AML-193 (cell line): ENCODE measurements around the gene RAD51B.

ENCODE experiments used
- DNase-seq, 2 experiments: peaks; one replicate each; lab custom pipeline; 2025; lab: John Stamatoyannopoulos, UW

Gene RAD51B

DNA sequence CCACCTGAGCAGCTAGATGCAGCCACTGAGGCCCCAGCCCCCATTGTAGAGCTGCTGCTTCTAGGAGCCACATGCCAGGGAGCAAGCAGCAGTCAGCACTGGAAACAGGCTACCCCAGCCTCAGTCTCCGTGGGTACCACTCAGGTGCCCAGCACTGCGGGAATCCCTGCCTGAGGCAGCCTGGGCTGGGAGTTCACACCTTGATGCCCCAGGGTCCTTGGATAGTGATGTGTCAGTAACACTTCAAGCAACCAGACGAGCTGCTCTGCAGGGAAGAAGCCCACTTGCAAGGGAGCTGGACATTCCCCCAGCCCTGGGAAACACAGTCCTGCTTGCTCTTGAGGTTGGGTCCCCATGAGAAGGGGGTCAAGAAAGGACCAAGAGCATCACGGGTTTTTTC, 882.6 kb downstream of the RAD51B start:
- DNase-seq = no peak

DNA sequence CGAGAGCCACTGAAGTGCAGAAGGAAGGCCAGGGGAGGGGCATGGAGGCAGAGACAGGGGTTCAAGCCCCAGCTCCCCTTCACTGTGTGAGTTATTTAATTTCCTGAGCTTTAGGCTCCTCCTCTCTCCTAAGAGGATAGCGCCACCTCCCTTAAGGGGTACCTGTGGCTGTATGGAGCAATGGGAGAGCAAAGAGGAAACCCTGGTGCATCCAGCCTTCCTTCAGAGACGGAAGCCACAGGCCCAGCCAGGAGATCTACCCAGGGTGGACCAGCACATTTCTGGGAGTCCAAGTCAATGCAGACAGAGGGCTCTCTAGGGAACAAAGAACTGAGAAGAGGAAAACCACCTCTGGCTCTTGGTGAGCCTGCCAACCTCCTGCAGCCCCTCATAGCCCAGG, 883.0 kb downstream of the RAD51B start:
- DNase-seq = no peak

DNA sequence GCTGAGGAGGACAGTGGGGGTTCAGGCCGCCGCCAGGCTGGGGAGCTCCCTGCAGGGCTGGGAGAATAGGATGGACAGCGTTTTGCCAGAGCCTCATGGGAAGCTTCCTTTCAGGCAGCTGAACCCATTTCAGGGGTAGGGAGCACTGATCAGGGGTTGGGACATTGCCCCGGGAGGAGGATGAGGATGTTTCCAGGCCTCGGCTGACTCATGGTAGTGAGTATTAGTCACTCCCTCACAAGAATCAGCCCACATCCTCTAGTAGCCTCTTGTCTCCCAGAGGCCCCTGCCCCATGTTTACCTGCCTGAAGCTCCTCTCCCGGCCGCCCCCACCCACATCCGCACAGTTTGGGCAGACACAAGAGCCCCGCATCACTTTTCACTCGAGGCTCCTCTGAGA, 883.5 kb downstream of the RAD51B start:
- DNase-seq = no peak

DNA sequence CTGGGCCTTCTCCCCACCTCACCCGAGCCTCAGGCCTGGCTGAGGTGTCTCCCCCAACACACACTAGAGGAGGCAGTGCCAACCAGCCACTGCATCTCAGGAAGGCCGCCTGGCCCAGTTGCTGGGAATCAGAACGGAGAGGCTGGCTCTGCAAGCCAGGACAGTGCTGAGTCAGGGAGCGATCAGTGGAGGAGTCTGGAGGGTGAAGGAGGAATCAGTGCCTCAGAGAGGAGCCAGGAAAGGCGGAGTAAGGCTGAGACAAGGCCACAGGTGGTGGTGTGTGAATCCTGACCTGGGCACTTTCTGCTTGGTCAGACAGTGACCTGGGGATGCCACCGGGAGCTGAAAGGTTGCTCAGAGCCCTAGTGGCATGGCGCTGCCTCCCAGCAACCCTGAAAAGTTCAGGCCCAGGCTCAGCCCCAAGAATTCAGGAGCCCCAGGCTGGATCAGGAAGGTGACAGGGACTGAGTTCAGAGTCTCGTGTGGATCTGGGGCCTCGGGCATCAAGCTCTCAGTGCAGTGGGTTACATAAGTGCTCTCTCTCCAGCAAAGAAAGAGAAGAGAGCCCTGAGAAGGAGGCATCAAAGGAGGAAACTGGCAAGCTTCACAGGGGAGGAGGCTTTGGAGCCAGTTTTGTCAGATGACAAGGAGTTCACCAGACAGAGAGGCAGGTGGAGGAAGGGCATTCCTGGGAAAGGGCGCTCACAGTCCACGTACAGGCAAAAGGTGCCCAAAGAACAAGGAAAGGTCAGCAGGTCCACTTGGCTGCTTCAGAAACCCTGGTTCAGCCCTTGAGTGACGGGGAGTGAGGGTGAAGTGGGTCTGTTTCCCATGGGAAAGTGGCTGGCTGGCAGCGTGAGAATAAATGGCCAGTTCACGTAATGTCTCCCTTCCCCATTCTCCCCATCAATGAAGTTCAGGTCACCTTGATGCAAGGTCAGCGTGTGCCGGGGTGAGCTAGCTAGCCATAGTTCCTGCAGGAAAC, 885.4 kb downstream of the RAD51B start:
- no peak for DNase-seq

DNA sequence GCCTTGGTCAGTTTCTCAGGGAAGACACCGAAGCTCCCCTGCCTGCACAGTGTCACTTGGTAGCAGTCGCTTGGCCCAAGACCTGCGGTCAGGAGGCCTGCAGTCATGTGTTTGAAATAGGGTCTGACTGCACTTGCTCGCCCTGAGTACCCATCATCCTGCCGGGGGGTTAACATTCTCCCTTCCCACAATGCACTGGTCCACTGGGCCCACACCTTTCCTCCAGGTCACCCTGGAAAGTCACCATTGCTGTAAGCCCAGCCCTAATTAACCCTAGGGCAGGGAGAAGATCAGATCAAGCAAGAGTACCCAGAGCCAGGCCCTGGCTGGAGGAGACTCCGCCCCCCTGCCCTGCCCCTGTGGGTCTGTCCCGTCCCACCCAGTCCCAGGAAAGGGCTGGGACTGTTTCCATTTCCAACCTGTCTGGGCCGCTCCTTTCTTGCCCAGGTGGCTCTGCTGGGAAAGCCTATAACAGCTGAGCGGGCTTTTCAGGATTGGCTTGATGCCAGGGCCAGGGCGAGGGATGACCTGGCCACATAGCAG, 886.2 kb downstream of the RAD51B start:
- no peak for DNase-seq

DNA sequence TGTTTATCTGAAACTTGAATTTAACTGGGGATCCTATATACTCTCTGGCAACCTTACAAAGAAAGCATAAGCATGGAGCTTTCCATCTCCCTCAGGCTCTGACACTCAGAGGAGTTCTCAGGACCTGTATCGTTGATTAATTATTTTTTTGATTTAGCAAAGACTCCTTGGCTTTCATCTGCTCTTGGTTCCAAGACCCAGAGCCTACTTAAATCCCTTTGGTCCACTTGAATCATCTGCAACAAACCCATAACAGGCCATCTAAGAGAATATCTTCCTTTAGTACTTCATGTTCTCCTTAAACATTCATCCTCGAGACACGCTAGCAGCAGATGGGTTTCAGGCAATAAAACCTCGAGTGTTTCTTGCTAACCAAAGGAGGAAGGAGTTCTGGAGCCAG, 887.9 kb downstream of the RAD51B start:
- DNase-seq = no peak

DNA sequence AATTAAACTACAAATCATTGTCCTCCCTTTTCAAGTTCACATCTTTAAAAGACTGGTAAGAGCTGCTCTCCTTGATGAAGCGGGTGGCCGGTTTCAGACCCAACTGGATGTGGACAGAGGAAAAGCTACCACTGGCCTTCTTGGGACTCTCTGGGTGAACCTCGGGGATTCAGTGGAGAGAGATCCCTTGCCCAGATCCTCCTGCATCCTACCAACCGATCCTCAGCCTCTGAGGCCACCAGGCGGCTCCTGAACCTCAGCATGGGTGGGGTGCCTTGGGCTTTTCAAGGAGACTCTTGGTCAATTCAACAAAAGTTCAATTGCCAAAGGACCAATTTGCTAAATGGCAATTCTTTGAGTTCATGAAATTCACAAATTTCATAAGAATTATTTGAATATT, 888.8 kb downstream of the RAD51B start:
- DNase-seq = no peak

DNA sequence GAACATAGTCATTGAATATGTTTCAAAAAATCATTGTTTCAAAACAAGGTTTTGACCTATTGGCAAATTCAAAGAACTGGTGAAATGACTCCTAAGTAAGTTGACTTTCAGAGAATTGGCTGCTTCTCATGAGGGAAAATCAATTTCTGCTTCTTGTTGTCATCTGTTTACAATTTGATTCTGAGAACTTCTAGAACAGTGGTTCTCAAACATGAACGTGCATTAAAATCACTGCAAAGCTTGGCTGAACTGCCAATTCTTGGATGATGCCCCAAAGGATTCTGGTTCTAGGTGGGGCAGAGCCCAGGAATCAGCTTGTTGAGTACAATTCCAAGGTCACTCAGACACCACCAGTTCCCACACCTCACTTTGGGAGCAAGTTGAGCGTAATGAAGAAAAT, 889.4 kb downstream of the RAD51B start:
- DNase-seq = no peak

DNA sequence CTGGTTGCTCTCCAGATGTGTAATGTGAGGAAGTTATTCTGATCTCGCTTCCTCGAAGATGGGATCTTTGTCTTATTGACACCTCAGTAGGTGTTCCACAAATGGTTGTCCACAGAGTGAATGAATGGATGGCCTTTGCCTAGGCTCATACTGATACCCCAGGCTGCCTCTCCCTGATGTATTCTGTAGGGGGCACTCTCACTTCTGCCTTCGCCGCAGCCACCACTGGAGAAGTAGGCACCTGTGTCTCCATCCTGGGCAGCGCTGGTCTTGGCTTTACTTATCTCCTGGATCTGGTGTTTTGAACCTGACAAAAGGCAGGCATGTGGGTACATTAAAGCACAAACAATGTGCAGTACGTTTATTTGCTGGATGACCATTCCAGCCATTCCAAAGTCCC, 891.2 kb downstream of the RAD51B start:
- DNase-seq = no peak

DNA sequence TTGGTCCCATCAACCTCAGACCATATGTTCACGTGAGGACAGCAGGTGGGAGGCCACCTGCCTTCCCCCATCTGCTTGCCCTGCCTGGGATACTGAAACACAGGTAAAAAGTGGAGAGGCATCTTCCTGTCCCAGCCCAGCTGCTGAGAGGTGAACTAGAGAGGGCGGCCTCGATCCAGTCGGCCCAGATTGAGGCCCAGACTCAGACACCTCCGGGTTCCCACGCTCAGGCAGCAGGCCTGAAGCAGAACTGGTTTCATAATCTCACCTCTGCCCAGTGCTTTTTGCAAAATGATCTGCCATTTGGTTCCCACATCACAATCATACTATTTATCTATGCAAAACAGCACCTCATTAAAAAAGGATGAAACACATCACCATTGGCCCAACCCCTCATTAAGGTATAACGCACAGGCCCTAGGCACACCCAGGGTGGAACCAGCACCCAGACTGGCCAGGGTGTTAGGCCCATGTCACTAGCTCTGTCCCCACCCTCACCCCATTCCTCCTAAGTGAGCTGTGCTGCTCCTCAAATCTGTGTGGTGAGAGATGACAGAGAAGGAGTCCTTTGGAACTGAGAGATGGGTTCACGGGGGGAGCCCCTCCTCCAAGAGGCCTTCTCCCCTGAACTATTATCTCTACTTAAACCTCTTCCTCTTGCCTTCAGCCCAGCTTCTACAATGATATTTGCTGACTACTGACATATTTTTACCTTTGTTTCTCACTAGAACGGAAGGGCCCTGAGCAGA, 892.2 kb downstream of the RAD51B start:
- DNase-seq = no peak

DNA sequence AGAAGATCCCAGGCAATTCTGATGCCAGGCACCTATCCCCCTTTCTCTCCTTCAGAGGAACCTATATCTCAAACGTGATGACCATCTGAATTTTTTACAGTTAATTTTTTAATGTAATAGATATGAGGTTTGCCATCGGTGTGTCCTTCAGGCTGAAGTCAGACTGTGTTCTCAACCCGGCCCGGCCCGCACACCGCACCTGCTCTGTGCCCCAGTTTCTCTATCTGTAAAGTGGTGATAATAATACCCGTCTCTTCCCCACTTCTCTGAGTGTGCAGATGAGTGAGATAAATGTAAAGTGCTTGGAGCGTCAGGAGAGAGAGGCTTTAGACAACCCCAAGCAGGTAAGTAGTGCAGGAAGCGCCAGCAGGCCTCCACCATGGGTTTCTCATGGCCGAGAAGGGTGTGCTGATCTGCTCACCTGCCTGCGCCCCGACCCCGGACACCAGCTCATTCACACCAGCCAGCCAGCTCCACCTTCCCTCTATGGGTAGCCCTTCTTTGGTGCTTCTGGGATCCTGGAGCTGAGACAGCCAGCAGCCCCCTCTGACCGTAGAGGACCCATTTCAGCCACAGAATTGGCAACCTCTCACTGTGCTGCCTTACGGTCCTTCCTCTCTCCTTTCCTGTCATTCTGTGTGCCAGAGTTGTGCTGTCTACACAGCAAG, 893.3 kb downstream of the RAD51B start:
- no peak for DNase-seq

DNA sequence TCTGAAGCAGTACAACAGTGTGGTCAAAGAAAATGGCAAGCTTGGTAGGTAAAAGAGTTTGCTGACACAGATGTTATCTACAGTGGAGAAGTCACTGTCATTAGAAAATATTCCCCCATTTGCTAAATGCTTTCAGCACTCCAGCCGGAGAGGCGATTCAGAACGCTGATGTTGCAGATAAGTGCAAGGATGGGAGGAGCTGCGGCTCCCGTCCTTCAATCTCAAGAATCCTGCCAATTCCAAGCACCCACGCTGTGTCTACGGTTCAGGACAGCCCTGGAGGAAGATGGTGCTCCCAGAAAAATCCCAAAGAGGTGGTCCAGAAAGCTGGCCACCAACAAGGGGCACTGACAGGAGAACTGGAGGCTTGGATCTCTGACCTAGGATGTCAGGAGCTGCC, 894.2 kb downstream of the RAD51B start:
- DNase-seq = no peak

DNA sequence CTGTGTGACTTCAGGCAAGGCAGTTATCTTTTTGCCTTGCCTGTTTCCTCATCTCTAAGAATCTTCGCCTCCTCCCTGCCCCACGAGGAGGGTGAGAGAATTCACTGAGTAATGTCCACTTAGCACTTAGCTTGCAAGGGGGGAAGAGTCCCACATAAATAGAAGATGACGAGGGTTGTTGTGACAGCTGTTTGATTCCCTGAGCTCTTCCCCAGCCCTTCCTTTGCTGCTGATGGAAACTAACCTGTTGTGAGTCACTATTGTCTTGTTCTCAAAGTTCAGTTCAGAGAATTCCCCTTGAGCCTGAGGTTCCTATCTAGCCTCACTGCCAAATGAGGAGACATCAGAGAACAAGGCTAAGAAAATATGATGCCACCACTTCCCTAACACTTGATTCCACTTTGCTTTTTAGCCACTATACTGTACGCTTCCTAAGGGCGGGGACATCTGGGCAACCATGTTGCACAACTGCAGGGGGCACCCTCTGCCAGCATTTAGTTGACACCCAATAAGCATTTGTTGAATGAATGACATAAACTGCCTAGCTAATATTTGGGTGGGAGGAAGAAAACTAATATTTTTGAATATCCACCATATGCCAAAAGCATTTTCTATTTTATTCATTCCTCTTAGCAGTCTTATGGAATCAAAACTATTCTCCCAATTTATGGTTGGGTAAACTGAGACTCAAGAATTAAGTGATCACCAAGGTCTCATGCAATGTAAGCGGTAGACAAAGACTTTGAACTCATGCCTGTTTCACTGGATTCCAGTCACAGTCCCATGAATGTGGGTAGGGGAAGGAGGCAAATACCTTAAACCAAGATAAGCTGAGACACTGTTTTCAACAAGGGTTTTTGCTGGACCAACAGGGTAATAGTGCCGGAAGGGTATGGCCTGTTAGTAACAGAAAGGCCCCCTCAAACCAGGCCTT, 895.7 kb downstream of the RAD51B start:
- no peak for DNase-seq

DNA sequence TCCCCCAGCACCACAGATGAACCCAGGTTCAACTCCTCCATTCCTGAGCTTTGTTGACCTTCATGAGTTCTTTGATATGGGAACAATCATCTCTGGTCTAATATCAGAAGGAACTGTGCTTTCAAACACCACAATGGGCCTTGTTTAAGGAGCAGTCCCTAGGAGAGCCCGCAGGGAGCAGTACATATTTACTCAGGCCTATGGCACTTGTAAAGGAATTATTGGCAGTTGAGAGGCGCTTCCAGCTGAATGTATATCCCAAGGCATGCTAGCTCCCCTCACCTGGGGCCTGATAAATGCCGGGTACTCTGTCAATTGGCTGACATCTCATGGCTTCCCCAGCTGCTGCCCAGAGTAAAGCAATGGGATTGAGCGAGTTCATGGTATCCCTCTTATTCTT, 897.1 kb downstream of the RAD51B start:
- DNase-seq = no peak

DNA sequence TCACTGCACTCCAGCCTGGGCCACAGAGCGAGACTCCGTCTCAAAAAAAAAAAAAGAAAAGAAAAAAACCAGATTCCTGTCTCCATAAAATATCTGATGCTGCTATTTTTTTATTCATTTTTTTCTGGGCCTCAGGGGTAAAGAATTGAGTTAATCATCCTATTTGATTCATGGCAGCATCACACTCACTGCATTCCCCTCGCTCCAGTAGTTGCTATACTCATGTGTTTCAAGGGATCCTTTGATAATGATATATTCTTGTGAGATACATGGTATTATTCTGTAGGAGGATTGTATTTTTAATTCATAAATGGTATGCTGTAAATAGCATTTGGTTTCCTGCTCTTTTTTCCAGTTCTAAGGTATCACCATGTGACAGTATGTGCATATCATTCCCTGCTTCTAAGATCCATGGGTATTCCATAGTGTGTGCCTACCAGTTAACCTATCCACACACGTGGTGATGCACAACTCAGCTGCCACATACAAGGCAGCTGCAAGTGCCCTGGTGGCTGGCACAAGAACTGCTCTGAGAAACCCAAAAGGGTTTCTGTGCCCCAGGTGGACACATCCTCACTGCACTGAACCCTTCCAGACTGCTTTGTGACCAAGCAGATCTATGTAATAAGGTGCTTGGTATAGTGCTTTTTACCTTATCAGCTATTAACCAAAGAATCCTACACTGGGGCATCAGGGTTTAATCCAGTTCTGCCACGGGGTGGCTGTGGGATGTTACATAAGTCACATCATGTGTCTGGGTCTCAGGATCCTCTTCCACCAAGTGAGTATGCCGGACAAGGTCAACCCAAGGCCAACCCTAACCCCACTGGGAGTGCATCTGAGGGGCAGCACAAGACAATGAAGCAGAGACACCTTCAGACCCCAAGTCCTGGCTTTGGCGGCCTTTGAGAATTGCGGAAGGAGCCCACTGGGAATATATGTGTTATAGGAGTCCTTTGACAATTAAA, 898.7 kb downstream of the RAD51B start:
- DNase-seq = no peak

DNA sequence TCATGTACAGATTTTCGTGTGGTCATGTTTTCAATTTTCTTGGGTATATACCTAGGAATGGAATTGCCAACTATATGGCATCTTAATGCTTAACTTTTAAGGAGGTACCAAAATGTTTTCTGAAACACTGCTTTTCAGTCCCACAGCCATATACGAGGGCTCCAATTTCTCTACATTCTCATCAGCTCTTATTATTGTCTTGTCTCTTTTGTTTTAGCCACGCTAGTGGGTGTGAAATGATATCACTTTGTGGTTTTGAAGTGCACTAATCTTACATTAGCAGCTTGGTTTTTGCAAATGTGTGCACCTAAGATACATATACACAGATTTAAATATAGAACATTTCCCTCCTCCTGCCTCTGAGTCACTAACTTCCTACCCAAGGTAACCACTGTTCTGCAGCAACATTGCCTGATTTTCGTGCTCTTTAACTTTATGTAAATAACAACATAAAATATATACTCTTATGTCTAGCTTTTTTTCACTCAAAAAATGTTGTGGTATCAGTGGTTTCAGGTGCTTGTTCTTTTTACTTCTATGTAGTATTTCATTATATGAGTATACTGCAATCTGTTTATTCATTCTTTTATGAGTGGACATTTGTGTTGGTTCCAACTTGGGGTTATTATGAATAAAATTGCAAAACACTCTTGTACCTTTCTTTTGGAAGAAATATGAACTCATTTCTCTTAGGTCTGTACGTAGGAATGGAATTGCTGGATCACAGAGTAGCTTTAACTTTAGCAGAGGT, 900.2 kb downstream of the RAD51B start:
- DNase-seq = no peak

DNA sequence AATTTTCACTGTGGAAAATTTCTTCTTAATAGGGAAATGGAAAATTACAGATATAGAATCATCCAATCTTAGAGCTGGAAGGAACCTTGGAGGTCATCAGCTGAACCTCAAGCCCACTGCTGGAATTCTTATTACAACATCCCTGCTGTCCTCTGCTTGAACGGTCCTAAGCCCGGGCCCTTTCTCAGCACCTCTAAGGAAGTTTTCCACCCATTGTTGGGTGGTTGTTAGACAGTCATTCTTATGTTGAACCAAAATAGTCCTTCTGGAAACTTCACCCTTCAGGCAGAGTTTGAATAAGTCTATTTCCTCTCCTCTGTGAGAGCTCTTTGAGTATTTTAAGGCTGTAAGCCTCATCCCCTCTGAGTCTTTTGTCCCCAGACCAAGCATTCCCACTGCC, 902.6 kb downstream of the RAD51B start:
- DNase-seq = no peak

DNA sequence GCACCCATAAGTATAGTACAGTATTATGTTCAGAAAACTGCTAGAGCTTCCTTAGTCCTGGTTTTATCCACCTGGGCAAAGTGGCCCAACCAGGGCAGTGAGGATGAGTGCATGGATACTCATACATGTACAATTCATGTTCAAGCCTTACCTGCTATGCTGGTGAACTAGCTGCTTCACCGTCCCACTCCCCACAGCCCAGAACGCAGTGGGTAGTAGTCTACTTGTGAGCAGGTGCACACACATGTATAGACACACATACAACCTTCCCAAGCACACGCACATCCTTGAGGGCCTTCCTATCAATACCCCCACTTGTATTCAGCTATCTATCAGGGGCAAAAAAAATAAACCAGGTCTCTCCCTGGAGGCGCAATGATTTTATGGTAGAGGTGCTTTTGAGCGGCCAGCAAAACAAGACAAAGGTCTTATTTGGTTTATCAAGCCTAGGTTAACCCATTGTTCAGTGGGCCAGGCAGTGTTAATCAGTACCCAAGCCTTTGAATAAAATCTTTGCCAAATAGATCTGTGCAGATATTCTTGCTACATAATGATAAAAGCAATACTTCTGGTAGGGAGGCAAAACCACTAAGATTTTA, 903.5 kb downstream of the RAD51B start:
- no peak for DNase-seq

DNA sequence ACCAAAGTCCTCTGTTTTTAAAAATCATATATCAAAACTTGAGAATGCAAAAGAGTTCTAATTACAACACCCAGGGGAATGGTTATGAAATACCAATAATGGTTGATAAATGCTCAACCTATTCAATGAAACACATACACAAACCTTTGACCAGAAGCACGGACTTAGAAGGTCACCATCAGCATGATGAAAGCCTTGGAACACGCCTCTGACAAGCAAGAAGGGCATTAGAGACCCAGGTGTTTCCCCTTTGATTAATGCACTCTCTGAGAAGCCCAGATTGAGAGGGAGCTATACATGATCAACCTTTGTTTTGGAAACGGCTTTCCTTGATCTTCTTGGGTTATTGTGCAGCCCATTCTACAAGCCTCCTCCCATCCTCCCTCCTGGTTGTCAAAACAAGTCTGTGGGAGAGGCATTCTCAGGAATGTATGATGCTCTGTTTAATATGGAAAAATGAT, 904.3 kb downstream of the RAD51B start:
- no peak for DNase-seq
